ENCODE measurements around the gene ZDHHC11.

- no peak for TF ChIP-seq CTCF (optimal IDR thresholded peaks at IDR 0.05 in 1 of 3, IDR thresholded peaks at IDR 0.05 in 1 of 3, conservative IDR thresholded peaks at IDR 0.05 in 1 of 3; ENCODE audit: extremely low read depth in 1 of 3, insufficient read depth in 2 of 3, low read length in 3 of 3)
- TF ChIP-seq EZH2 (IDR thresholded peaks at IDR 0.05; ENCODE audit: low read length), result no peak
Observed at GRCh38 chr5:761854-762710, 88.7 kb downstream of the ZDHHC11 start.

Measured in keratinocyte (primary cell).